GM21737 (cell line): ENCODE results near the gene CYLD.

Source experiments
- ATAC-seq: cut with Tn5 transposase; IDR thresholded peaks from one replicate; pipeline ENCODE4 v1.9.1; 2021; ENCODE audit warnings: mild to moderate bottlenecking, moderate library complexity; ENCODE audit not compliant: unreplicated experiment

The CYLD gene

DNA sequence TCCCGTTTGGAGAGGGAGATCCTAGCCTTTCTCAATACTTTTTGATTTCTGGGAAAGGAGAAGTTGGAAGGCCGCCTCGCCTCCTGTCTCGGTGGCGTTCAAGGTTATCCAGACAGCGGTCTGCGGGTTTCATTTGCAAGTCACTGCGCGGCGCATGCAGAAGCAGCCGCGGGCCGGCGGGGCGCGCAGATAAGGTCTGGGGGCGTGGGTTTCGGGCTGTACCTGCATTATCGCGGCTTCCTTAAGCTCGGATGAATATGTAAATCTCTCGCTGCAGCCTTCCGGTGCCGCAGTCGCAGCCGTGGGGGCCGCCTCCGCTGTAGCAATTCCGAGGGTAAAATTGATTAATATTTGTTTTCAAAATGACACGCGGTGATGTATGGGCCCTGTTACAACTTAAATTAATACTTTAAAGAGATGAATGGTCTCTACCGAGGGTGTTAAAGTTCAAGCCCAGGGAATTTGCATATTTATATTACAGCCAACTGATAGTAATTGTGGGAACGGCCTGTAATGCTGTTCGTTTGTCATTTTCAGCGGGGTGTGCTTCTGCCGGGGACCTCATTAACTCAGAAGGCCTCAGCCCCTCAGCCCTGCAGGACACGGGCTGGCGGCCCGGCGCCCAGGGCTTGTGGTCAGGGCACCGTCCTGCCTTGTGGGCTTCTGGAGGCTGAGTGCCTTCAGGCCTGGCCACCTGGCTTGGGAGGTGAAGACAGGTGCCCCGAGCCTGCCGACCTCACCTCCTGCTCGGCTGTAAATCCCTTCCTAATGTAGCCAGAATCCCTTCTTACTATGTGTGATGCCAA, 99.4 kb downstream of the CYLD start:
- no peak for ATAC-seq

DNA sequence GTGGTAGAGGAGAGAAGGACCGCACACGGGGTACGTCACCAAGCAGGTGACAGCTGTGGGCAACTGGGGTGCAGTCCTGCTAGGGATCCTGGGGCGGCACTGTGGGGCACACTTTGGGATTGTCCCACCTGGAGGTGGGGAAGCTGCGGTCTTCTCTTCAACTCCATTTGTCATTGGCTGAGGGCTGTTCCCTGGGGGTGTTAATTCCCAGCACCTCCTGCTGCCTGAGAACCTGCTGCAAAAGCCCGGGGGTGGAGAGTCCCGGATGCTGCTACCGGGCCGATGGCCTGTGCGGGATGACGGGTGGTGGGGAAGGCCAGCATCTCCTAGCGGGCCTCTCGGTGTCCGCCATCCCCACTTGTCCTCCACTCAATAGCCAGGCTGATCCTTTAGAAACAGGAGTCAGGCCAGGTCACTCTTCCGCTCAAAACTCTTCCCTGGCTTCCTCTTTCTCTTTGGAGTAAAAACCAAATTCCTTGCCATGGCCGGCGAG, 100.2 kb downstream of the CYLD start:
- no peak for ATAC-seq

DNA sequence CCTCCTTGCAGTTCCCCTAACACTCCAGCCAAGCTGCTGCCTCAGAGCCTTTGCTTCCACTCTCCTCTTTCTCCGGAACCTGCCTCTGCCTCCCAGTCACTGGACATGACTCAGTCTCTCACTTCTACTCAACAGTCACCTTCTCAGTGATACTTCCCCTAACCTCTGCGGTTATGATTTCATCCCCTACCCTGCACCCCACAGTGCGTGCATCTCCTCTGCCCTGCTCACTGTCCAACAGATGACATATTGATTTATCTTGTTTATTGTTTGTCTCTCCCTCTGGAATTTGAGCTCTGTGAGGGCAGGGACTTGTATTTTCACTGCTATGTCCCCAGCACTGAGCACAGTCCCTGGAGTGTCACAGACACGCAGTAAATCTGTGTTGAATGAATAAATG, 100.7 kb downstream of the CYLD start:
- no peak for ATAC-seq

DNA sequence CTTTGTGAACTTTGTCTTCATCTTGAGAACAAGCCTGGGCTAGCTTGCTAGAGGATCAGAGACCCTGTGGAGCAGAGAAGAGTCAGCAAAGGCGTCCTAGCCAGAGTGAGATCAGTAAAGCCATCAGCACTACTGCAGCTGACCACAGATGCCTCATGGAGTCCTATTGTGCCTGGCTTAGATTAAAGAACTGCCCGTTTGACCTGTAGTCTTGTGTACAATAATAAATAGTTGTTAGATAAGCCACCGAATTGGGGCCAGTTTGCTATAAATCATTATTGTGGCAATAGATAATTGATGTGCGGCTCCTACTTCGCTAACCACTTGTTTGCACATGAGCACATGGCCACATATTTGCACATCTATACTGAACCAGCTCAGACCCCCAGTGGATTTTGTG, 103.0 kb downstream of the CYLD start:
- ATAC-seq, result no peak

DNA sequence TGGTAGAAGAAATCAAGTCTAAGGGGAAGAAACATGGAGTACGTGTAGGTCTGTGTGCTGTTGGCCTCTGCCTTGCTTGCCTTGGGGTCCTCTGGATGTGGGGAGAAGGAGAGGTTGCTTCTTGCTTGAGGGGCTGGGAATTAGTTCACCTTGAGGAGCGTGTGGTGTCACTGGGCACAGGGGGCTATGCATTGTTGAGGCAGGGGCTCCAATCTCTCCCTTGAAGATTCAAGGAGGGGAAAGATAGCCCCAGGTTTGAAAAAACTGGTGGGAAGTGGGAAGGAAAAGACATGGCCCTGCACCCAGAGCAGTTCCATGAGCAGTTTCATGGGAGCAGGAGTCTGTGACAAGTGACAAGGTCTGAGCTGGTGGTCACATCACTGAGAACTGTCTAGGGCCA, 103.4 kb downstream of the CYLD start:
- no peak for ATAC-seq

DNA sequence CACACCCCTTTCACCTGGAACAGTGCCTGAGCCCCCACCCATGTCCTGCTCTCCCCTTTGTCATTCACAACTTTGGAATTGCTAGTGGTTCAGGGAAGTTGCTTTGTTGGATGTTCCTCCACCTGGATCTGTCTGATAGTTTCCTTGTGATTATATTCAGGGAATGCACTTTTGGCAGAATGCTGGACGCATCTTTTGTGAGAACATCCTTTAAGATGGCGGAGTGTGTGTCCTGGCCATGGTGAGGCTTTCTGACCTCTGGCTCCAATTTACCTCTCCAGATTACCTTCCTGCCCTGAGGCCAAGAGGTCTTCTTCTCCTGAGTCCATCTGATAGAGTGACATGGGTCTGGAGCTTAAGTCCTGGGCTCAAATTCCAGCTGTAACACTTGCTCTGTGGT, 104.6 kb downstream of the CYLD start:
- ATAC-seq, result no peak

DNA sequence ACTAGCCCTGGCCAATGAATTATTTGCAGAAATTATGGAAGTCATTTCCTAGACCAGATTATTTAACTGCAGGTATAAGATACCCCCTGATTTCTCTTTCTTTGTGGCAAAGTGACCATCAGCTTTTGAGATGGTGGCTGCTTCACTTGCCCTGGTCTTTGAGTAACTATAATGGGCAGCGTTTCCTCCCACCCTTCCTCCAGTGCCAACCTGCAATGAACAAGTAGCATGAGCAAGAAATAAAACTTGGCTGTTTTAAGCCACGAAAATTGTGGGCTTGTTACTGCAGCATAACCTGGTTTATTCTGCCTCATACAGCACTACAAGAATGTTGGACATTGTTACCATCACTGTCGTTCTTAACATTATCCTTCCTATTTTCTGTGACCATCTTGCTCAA, 105.3 kb downstream of the CYLD start:
- no peak for ATAC-seq

DNA sequence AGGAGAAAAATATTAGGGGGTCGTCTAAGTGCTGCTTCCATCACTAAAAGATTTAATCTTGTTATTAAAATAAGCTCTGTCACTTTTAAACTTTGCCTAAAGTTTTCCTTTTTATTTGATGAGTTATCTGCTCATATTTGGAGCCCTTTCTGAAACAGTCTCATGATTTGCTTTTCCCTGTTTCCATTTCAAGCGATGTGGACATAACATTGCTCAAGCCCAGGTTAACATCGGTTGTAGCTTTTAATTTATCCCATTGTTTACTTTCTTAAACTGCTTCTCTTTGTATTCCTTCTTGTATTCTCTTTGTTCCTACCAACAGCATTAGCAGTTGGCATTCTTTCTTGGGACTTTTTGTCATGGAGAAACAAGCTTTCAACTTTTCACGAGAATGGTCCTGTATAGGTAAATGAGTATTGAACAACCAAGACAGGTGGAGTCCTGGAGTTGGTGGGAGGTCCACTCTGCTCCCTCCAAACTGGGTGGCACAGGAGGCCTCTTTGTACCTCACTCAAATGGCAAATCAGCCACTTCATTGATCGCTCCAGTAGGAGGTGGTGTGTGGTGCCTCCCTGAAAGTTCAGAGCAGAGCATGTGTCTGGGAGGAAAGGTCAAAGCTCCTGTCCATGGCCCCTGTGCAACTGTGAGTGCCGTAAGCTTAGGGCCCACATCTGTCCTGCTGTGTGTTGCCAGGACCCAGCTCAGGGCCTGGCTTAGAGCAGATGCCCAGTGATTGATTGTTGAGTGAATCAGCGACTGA, 107.0 kb downstream of the CYLD start:
- no peak for ATAC-seq
